Measurements from ENCODE around the gene KCMF1. TPM values are rescaled to one million over a fixed set of nuclear protein-coding genes. Genes with fewer than 3 reads are reported as not detected.

KCMF1 gene
- 62.2 to 63.9 TPM (median 63.5 TPM) in 3 replicates for total RNA-seq

DNA sequence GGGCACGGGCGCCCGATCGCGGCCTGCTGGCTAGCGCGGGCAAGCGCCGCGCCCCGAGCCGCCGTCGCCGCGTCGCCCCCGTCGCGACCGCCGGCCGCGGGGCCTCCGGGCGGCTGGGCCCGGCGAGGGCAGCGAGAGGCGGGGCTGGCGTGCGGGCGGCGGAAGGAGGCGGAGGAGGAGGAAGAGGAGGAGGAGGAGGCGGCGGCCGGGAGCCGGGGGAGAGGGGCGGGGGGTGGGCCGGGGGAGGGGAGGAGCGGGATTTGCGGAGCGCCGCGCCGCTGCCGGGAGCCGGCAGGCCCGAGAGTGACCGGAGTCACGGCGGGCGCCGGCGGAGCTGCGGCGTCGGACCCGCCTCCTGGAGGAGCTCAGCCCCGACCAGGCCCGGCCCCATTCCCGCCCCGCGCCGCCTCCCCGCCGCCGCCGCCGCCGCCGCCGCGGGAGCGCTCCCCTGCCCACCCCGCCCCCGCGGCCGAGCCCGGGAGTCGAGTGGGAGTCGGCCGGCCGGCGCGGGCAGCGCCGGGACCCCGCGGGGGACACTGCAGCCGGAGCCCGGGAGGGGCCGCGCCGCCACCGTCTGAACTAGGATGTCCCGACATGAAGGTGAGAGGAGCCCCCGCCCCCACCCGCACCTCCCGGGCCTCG, at the start of gene KCMF1:
TSS of gene KCMF1 (plus strand) at position 294 of the 642 bp plus-strand sequence. CDS start at position 585, 291 bp downstream.
- Mint-ChIP-seq H3K27me3 (ENCODE audit: low read depth) (no peaks in the 10 kb centered on the region), H3K4me1 (peaks cover 43% of the 10 kb centered on the region), H3K27ac (peak within 1 kb of the TSS; percentile 99), H3K36me3 (peaks cover 8% of the 10 kb centered on the region), H3K9me3 (no peaks in the 10 kb centered on the region), H3K4me3 (peak within 1 kb of the TSS; percentile 84)
- TF ChIP-seq, protein P1, sequence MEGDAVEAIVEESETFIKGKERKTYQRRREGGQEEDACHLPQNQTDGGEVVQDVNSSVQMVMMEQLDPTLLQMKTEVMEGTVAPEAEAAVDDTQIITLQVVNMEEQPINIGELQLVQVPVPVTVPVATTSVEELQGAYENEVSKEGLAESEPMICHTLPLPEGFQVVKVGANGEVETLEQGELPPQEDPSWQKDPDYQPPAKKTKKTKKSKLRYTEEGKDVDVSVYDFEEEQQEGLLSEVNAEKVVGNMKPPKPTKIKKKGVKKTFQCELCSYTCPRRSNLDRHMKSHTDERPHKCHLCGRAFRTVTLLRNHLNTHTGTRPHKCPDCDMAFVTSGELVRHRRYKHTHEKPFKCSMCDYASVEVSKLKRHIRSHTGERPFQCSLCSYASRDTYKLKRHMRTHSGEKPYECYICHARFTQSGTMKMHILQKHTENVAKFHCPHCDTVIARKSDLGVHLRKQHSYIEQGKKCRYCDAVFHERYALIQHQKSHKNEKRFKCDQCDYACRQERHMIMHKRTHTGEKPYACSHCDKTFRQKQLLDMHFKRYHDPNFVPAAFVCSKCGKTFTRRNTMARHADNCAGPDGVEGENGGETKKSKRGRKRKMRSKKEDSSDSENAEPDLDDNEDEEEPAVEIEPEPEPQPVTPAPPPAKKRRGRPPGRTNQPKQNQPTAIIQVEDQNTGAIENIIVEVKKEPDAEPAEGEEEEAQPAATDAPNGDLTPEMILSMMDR (IDR thresholded peaks at IDR 0.05; ENCODE audit: unreplicated experiment) = no peak
- peak; percentile 54 to 72 for DNase-seq (ENCODE audit: low spot score in 2 of 2, unreplicated experiment in 2 of 2)

DNA sequence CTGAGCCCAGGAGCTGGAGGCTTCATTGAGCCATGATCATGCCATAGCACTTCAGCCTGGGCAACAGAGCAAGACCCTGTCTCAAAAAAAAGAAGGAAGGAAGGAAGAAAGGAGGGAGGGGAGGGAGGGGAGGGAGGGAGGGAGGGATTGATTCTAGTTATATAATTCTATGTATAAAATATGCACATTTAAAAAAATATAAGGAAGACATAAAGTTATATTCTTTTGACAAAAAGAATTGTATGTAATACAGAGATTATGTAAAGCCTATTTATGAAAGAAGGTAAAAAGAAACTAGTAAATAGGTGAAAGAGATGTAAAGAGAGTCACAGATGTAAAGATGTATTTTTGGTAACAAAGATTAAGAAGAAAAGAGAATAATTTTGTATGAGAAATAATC, 48.0 kb upstream of the KCMF1 start:
- no peak overlapping the region for H3K4me3 Mint-ChIP-seq
- DNase-seq (ENCODE audit: low spot score in 2 of 2, unreplicated experiment in 2 of 2) = no peak
- TF ChIP-seq, protein P1 (IDR thresholded peaks at IDR 0.05; ENCODE audit: unreplicated experiment) = no peak
- H3K27ac Mint-ChIP-seq = no peak overlapping the region
- no peaks in the 10 kb centered on the region for H3K9me3 Mint-ChIP-seq
- peaks cover 4% of the 10 kb centered on the region for H3K27me3 Mint-ChIP-seq (ENCODE audit: low read depth)
- H3K4me1 Mint-ChIP-seq = peaks cover 24% of the 10 kb centered on the region
- no peaks in the 10 kb centered on the region for H3K36me3 Mint-ChIP-seq

DNA sequence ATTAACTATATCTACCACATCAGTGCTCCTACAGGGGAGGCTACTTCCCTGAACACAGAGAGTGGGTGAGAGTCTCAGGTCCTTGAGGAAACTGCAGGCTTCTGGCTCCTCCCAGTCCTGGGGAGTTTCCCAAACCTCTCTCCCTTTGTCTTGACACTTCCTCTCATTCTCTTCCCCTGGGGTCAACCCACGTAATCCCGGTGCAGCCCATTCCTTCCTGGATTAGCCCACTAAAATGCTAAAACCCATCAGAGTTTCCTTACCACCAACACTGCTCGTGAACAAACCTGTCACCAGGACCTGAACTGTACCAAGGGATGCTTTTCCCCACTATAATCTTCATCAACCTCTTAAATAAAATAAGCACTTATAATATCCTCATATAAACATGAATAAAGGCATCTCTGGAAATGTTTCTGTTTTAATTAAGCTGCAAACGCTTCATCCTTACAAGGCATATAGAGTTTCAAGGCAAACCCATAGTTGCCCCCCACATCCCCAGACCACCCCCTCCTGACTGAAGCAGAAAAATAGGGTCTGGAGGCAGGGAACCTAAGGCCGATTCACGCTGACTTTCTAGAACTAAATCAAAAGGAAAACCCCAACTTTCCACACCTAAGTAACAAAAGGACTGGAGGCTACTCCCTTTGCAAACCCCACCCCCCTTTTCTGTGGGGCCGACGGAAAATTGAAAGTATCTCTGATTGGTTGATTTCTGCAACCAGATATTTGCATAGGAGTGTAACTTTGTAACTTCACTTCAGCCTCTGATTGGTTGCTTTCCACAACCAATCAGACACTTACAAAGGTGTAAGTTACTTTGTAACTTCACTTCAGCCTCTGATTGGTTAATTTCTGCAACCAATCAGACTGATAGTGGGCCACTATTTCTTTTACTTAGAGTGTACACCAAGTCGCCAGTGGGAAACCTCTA, 46.5 kb upstream of the KCMF1 start:
- Mint-ChIP-seq H3K4me1 (peaks cover 23% of the 10 kb centered on the region), H3K27ac (no peak overlapping the region)

DNA sequence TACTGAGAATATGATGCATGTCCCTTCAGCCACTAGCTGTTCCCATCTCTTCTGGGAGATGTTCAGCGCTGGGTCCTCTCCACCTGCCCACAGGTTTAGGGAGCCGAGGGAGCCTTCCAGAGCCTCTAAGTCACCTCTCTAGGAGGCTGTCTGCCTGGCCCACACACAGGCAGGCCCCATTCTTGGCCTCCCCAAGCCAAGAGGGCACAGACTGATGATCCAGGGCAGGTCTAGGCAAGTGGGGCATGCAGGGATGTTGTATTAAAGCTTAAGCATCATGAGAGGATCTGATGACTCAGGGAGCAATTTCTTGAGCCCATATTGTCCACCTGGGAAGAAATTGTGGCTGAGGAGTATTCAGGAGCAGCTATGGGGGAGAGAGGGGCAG, 45.6 kb upstream of the KCMF1 start:
- TF ChIP-seq, protein P1 (IDR thresholded peaks at IDR 0.05; ENCODE audit: unreplicated experiment) = no peak
- Mint-ChIP-seq H3K4me3 (no peak overlapping the region), H3K9me3 (no peaks in the 10 kb centered on the region), H3K27me3 (ENCODE audit: low read depth) (peaks cover 4% of the 10 kb centered on the region), H3K27ac (no peak overlapping the region), H3K36me3 (no peaks in the 10 kb centered on the region), H3K4me1 (peaks cover 14% of the 10 kb centered on the region)
- no peak for DNase-seq (ENCODE audit: low spot score in 2 of 2, unreplicated experiment in 2 of 2)

More for the DNA sequence above, 46.5 kb upstream of the KCMF1 start:
- H3K4me3 Mint-ChIP-seq = no peak overlapping the region
- TF ChIP-seq, protein P1 (IDR thresholded peaks at IDR 0.05; ENCODE audit: unreplicated experiment) = no peak
- no peaks in the 10 kb centered on the region for H3K36me3 Mint-ChIP-seq
- DNase-seq (ENCODE audit: low spot score in 2 of 2, unreplicated experiment in 2 of 2) = no peak
- H3K27me3 Mint-ChIP-seq (ENCODE audit: low read depth) = peaks cover 4% of the 10 kb centered on the region
- no peaks in the 10 kb centered on the region for H3K9me3 Mint-ChIP-seq

DNA sequence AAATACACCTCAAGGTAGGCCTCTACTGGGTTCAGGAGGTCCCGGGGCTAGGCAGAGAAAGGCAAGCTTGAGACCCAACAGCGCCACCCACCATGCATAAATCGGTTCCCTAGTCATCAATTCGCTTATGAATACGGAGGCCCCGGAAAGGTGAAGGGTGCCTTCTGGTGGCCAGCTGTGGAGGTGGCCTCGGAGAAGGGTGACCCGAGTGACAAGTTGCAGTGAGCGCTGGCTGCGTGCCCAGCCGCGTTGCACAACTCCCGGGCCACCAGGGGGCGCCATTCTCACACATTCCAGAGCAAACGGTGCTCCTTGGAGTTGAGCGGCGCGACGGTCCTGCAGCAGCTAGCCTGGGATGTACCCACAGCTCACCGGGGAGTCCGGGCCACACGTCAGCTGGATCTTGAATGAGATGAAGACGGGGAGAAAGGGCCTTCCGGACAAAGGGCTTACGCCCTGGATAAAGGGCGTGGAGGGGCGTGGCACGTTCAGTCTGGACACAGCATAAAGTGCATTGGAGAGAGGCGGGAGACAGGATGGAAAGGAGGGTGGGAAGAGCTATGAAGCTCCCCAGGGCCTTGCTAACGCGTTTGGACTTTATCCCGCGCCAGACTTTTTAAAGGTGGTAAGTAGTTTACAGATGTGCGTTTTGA, 45.1 kb upstream of the KCMF1 start:
- TF ChIP-seq, protein P1 (IDR thresholded peaks at IDR 0.05; ENCODE audit: unreplicated experiment) = peak; percentile 98
- Mint-ChIP-seq H3K27me3 (ENCODE audit: low read depth) (peaks cover 4% of the 10 kb centered on the region), H3K36me3 (no peaks in the 10 kb centered on the region), H3K4me1 (peaks cover 12% of the 10 kb centered on the region), H3K4me3 (peak overlapping the region; percentile 68), H3K27ac (peak overlapping the region; percentile 54), H3K9me3 (no peaks in the 10 kb centered on the region)
- DNase-seq (ENCODE audit: low spot score in 2 of 2, unreplicated experiment in 2 of 2) = peak; percentile 87 to 97

Data from mesothelial cell of epicardium (in vitro differentiated cells).